ENCODE data around the gene ITCH.

The ITCH gene

DNA sequence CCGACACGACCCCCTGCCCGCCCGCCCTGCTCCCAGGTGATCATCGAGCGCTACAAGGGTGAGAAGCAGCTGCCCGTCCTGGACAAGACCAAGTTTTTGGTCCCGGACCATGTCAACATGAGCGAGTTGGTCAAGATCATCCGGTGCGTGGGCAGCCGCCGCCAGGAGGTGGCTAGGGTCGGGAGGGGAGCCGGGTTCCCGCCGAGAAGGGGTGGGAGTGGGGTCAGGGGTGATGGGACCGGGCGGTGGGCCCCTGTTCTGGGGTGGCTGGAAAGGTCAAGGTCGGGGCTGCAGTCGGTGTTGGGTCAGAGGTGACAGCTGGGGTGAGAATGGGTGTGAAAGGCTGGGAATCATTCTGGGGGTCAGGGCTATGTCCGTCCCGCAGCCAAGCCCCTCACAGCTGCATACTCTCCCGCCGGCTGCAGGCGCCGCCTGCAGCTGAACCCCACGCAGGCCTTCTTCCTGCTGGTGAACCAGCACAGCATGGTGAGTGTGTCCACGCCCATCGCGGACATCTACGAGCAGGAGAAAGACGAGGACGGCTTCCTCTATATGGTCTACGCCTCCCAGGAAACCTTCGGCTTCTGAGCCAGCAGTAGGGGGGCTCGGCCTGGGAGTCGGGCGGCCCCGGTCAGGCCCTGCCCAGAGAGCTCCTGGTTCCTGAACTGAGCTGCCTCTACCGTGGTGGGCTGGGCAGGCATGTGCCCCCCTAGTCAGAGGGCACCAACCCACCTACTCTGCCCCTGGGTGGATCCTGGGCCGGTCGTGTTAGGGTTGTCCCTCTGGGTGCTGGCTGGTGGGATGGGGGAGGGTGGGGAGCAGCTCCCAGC, 196.5 kb downstream of the ITCH start:
- H3K4me1 ChIP-seq (ENCODE audit: low read length), result peaks cover 3% of the 10 kb centered on the region; the same call in 1 of the 2 replicates
- no peaks in the 10 kb centered on the region for H3K27me3 ChIP-seq (ENCODE audit: low read depth, low read length)
- peaks cover 3% of the 10 kb centered on the region; the same call in 1 of the 2 replicates for H4K20me1 ChIP-seq (ENCODE audit: insufficient read depth, low read length)
- no peak for TF ChIP-seq EZH2phosphoT487 (IDR thresholded peaks at IDR 0.05; ENCODE audit: low read depth)
- TF ChIP-seq, protein P1, sequence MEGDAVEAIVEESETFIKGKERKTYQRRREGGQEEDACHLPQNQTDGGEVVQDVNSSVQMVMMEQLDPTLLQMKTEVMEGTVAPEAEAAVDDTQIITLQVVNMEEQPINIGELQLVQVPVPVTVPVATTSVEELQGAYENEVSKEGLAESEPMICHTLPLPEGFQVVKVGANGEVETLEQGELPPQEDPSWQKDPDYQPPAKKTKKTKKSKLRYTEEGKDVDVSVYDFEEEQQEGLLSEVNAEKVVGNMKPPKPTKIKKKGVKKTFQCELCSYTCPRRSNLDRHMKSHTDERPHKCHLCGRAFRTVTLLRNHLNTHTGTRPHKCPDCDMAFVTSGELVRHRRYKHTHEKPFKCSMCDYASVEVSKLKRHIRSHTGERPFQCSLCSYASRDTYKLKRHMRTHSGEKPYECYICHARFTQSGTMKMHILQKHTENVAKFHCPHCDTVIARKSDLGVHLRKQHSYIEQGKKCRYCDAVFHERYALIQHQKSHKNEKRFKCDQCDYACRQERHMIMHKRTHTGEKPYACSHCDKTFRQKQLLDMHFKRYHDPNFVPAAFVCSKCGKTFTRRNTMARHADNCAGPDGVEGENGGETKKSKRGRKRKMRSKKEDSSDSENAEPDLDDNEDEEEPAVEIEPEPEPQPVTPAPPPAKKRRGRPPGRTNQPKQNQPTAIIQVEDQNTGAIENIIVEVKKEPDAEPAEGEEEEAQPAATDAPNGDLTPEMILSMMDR (IDR thresholded peaks at IDR 0.05; ENCODE audit: low read depth, low read length), result no peak
- H3K9me3 ChIP-seq (ENCODE audit: insufficient read depth, low read length), result no peaks in the 10 kb centered on the region
- H3K4me2 ChIP-seq (ENCODE audit: low read length), result no peak overlapping the region
- no peak overlapping the region for H2AFZ ChIP-seq (ENCODE audit: low read depth, low read length)
- H3K27ac ChIP-seq (ENCODE audit: low read length), result no peak overlapping the region
- no peak overlapping the region for H3K9ac ChIP-seq (ENCODE audit: low read length)
- no peaks in the 10 kb centered on the region for H3K79me2 ChIP-seq (ENCODE audit: low read length)
- no peak overlapping the region for H3K4me3 ChIP-seq (ENCODE audit: low read length)
- no peaks in the 10 kb centered on the region for H3K36me3 ChIP-seq (replicated peaks; ENCODE audit: low read depth, low read length)

DNA sequence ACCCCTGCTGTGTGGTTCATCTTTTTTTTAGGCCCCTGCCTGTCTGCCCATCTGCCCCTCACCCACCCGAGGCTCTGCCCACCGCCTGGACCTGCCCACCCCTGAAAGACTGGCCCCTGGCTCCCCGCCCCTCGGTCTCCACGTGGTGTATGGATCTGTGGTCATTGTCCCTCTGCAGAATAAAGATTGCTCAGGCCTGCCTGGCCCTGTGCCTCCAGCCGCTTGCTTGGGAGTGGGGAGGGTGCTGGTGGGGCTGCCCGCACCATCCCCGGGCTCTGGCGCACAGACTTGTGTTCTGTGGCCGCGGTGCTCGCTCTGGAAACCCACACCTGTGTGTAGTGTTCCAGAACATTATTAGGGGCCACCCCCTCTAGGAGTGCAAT, 197.1 kb downstream of the ITCH start:
- Histone ChIP-seq H3K9ac (ENCODE audit: low read length) (no peak overlapping the region), H3K4me3 (ENCODE audit: low read length) (no peak overlapping the region), H4K20me1 (ENCODE audit: insufficient read depth, low read length) (peaks cover 3% of the 10 kb centered on the region; the same call in 1 of the 2 replicates), H3K79me2 (ENCODE audit: low read length) (no peaks in the 10 kb centered on the region), H3K36me3 (replicated peaks; ENCODE audit: low read depth, low read length) (no peaks in the 10 kb centered on the region), H3K4me1 (ENCODE audit: low read length) (peaks cover 9% of the 10 kb centered on the region), H3K27ac (ENCODE audit: low read length) (no peak overlapping the region), H2AFZ (ENCODE audit: low read depth, low read length) (no peak overlapping the region), H3K4me2 (ENCODE audit: low read length) (no peak overlapping the region), H3K27me3 (ENCODE audit: low read depth, low read length) (no peaks in the 10 kb centered on the region), H3K9me3 (ENCODE audit: insufficient read depth, low read length) (no peaks in the 10 kb centered on the region)
- TF ChIP-seq, protein P1 (IDR thresholded peaks at IDR 0.05; ENCODE audit: low read depth, low read length), result no peak
- TF ChIP-seq EZH2phosphoT487 (IDR thresholded peaks at IDR 0.05; ENCODE audit: low read depth), result no peak

DNA sequence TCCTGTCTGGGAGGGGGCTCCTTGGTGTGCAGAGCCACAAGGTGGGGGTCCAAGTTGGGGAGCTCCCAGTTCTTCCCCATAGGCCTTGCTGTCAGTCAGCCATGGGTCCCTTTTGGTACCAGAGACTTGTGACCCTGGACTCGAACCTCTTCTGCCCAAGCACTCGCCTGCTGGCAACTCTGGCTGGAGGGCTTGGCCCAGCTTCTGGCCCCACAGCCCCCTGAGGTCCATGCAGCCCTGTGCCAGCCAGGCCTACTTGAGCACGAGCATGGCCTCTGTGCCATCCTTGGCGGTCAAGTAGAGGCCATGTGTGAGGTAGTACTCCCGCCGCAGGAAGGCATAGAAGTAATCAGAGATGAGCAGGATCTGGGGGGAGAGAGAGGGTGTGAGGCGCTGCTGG, 197.5 kb downstream of the ITCH start:
- no peak overlapping the region for H3K9ac ChIP-seq (ENCODE audit: low read length)
- no peak for TF ChIP-seq EZH2phosphoT487 (IDR thresholded peaks at IDR 0.05; ENCODE audit: low read depth)
- TF ChIP-seq, protein P1 (IDR thresholded peaks at IDR 0.05; ENCODE audit: low read depth, low read length), result no peak
- H3K4me2 ChIP-seq (ENCODE audit: low read length), result no peak overlapping the region
- H3K27me3 ChIP-seq (ENCODE audit: low read depth, low read length), result no peaks in the 10 kb centered on the region
- peaks cover 10% of the 10 kb centered on the region for H3K4me1 ChIP-seq (ENCODE audit: low read length)
- no peak overlapping the region for H2AFZ ChIP-seq (ENCODE audit: low read depth, low read length)
- no peak overlapping the region for H3K27ac ChIP-seq (ENCODE audit: low read length)
- no peaks in the 10 kb centered on the region for H3K79me2 ChIP-seq (ENCODE audit: low read length)
- peaks cover 3% of the 10 kb centered on the region; the same call in 1 of the 2 replicates for H4K20me1 ChIP-seq (ENCODE audit: insufficient read depth, low read length)
- H3K36me3 ChIP-seq (replicated peaks; ENCODE audit: low read depth, low read length), result no peaks in the 10 kb centered on the region
- H3K4me3 ChIP-seq (ENCODE audit: low read length), result no peak overlapping the region
- H3K9me3 ChIP-seq (ENCODE audit: insufficient read depth, low read length), result no peaks in the 10 kb centered on the region
